22Rv1 (cell line): ENCODE data around the gene SLC13A3.

Experiments used
- CTCF ChIP-seq: fragments of 450-650 bp; IDR thresholded peaks from 2 replicates; pipeline ENCODE4 v1.5.1; 2017; ENCODE audit warnings: mild to moderate bottlenecking
- ZFX ChIP-seq: fragments of 450-650 bp; IDR thresholded peaks from 2 replicates; pipeline ENCODE4 v1.6.1; 2017; ENCODE audit warnings: antibody characterized with exemption, borderline replicate concordance

- TF ChIP-seq CTCF (no peak), ZFX (no peak)
Measured at GRCh38 chr20:46580613-46581205, 70.5 kb downstream of the SLC13A3 start.
